ENCODE results near the gene APCDD1L.

GRCh38 chr20:58475466-58475865, 39.7 kb downstream of the APCDD1L start:
- no peak for TF ChIP-seq NFRKB (IDR thresholded peaks at IDR 0.05)
- TF ChIP-seq SUZ12 (IDR thresholded peaks at IDR 0.05), result no peak
- TF ChIP-seq ELF4 (IDR thresholded peaks at IDR 0.05), result no peak
- TF ChIP-seq TARDBP (IDR thresholded peaks at IDR 0.05), result no peak
- no peak for TF ChIP-seq PKNOX1 (IDR thresholded peaks at IDR 0.05)
- no peak for TF ChIP-seq LEF1 (IDR thresholded peaks at IDR 0.05; ENCODE audit: borderline replicate concordance)
